Measurements from ENCODE around the gene ZNF600.
"Not testable (repeated sequence)": the region's sequence is repeated elsewhere in the genome, so short reads cannot be mapped to it uniquely, and the experiment has no call there.

ZNF600 gene

GRCh38 chr19:52741951-52742485 lies 44.6 kb downstream of the ZNF600 start:
- DNase-seq (ENCODE audit: low spot score), result no peak

- DNase-seq (ENCODE audit: low spot score), result not testable (repeated sequence)
These were observed 45.2 kb downstream of the ZNF600 start for GRCh38 chr19:52741371-52741770.

- no peak for DNase-seq (ENCODE audit: low spot score)
These were observed 47.0 kb downstream of the ZNF600 start for GRCh38 chr19:52739576-52739975.

GRCh38 chr19:52735734-52736133 lies 50.9 kb downstream of the ZNF600 start:
- peak; percentile 62 for DNase-seq (ENCODE audit: low spot score)

GRCh38 chr19:52734893-52735661 lies 51.5 kb downstream of the ZNF600 start, which contains the start of gene ZNF611:
Gene ZNF611 (minus strand): TSS chr19:52735044. CDS start chr19:52715894, 19,150 bp downstream.
- peak; percentile 92 for DNase-seq (ENCODE audit: low spot score)

- DNase-seq (ENCODE audit: low spot score), result no peak
These were observed 52.2 kb downstream of the ZNF600 start for GRCh38 chr19:52734331-52734892.

GRCh38 chr19:52726051-52726450 lies 60.5 kb downstream of the ZNF600 start:
- not testable (repeated sequence) for DNase-seq (ENCODE audit: low spot score)

GRCh38 chr19:52725528-52725961 lies 61.0 kb downstream of the ZNF600 start:
- DNase-seq (ENCODE audit: low spot score), result no peak

- DNase-seq (ENCODE audit: low spot score), result no peak
These were observed 61.7 kb downstream of the ZNF600 start for GRCh38 chr19:52724701-52725514.

GRCh38 chr19:52723907-52724598 lies 62.5 kb downstream of the ZNF600 start:
- DNase-seq (ENCODE audit: low spot score), result not testable (repeated sequence)

- DNase-seq (ENCODE audit: low spot score), result peak; percentile 43
These were observed 64.3 kb downstream of the ZNF600 start for GRCh38 chr19:52722062-52723003.

- DNase-seq (ENCODE audit: low spot score), result not testable (repeated sequence)
These were observed 66.0 kb downstream of the ZNF600 start for GRCh38 chr19:52720541-52720940.

- DNase-seq (ENCODE audit: low spot score), result no peak
These were observed 70.1 kb downstream of the ZNF600 start for GRCh38 chr19:52716522-52716921.

GRCh38 chr19:52715902-52716301 lies 70.7 kb downstream of the ZNF600 start:
- not testable (repeated sequence) for DNase-seq (ENCODE audit: low spot score)

- DNase-seq (ENCODE audit: low spot score), result not testable (repeated sequence)
These were observed 71.3 kb downstream of the ZNF600 start for GRCh38 chr19:52715330-52715729.
